HS-5 (cell line): ENCODE measurements around the gene APEX2.
"Not testable (repeated sequence)": the region's sequence is repeated elsewhere in the genome, so short reads cannot be mapped to it uniquely, and the experiment has no call there.

Source experiments
- DNase-seq: peaks from one replicate; pipeline ENCODE4 v3.0.0-alpha.2; 2012; ENCODE audit warnings: low read depth

Gene APEX2

GRCh38 chrX:55014897-55015299, 14.7 kb downstream of the APEX2 start:
- DNase-seq, result no peak

GRCh38 chrX:55026143-55026542, 26.0 kb downstream of the APEX2 start:
- peak; percentile 11 for DNase-seq

GRCh38 chrX:55026840-55027239, 26.7 kb downstream of the APEX2 start:
- DNase-seq, result no peak

GRCh38 chrX:55028040-55028439, 27.9 kb downstream of the APEX2 start:
- no peak for DNase-seq

- no peak for DNase-seq
Observed at GRCh38 chrX:55028611-55029010, 28.4 kb downstream of the APEX2 start.

GRCh38 chrX:55029291-55029690, 29.1 kb downstream of the APEX2 start:
- no peak for DNase-seq

GRCh38 chrX:55030271-55031205, 30.4 kb downstream of the APEX2 start, which contains the start of gene ALAS2:
Gene ALAS2 (minus strand): TSS chrX:55030977. CDS start chrX:55026000, 4,977 bp downstream.
- DNase-seq, result no peak

GRCh38 chrX:55033429-55033828, 33.3 kb downstream of the APEX2 start:
- no peak for DNase-seq

GRCh38 chrX:55039471-55039870, 39.3 kb downstream of the APEX2 start:
- no peak for DNase-seq

GRCh38 chrX:55041514-55041913, 41.4 kb downstream of the APEX2 start:
- no peak for DNase-seq

GRCh38 chrX:55050599-55050998, 50.4 kb downstream of the APEX2 start:
- DNase-seq, result not testable (repeated sequence)

GRCh38 chrX:55056820-55057674, 56.9 kb downstream of the APEX2 start:
- no peak for DNase-seq

- no peak for DNase-seq
Observed at GRCh38 chrX:55057675-55058249, 57.6 kb downstream of the APEX2 start.
